ENCODE results near the gene YBX2.

Gene YBX2

DNA sequence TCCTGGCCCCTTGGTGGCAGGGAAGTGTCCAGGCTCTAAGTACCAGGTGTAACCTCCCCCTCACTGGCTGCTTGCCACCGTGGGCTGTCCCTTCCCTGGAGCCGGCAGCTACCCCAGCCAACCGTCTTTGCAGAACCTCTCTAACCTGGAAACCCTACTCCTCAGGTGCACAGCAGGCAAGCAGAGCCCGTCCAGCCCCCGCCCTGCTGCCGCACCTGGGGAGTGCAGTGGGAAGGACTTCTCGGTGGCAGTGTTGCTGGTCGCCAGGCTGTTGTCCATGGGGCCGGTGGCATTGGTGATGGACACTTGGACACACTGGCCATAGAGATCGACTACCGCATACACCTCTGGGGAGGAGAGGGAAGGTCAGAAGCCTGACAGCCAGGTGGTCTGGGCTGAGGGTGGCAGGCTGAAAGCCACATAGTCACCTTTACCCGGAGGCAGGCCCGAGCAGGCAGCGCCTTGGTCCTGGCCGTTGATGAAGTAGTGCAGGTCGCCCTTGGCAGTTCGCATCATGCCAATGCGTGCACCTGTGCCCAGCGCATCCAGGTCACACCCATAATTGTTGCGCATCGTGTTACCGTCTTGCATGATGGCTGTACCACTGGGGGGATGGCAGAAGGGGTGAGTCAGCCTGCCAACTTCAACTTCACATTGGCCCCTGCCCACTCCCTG, 28.2 kb upstream of the YBX2 start:
- no peak for DNase-seq

GRCh38 chr17:7321466-7321865, 27.0 kb upstream of the YBX2 start:
- no peak for DNase-seq

GRCh38 chr17:7318121-7318860, 23.9 kb upstream of the YBX2 start:
- no peak for DNase-seq

DNA sequence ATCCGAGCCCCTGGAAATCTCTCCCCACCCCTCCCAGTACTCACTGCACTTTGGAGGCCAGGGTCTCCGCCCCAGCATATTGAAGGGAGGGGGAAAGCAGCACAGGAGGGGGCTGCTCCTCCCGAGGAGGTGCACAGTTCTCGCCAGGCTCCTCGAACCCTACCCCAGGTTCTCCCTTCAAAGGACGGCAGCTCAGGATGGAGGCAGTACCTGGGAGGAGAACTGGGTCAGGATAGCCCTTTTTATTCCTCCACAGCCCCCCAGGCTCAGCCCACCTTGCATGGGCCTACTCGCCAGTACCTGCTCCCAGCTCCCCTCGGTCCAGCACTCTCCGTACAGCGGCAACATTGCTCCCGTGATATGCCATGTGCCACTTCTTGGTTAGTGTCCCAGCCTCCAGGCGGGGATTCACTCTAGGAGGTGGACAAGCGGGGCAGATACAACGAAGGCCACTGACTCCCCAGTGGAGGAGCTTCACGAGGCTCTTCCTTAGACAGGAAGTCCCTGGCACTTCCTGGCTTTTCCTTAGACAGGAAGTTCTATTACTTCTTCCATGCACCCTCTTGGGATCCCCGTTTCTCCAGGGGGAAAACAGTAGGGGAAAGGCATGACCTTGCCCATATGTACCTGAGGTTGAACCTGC, 22.8 kb upstream of the YBX2 start:
- DNase-seq, result no peak

GRCh38 chr17:7315570-7316235, 21.3 kb upstream of the YBX2 start:
- DNase-seq, result no peak

GRCh38 chr17:7314719-7315569, 20.5 kb upstream of the YBX2 start, which contains the start of gene GPS2:
TSS of gene GPS2 (minus strand) at chr17:7315360. CDS start at chr17:7315052, 308 bp downstream.
- DNase-seq, result peak; percentile 71

GRCh38 chr17:7313890-7314718, 19.7 kb upstream of the YBX2 start:
- no peak for DNase-seq

GRCh38 chr17:7313088-7313889, 18.9 kb upstream of the YBX2 start:
- DNase-seq, result no peak

DNA sequence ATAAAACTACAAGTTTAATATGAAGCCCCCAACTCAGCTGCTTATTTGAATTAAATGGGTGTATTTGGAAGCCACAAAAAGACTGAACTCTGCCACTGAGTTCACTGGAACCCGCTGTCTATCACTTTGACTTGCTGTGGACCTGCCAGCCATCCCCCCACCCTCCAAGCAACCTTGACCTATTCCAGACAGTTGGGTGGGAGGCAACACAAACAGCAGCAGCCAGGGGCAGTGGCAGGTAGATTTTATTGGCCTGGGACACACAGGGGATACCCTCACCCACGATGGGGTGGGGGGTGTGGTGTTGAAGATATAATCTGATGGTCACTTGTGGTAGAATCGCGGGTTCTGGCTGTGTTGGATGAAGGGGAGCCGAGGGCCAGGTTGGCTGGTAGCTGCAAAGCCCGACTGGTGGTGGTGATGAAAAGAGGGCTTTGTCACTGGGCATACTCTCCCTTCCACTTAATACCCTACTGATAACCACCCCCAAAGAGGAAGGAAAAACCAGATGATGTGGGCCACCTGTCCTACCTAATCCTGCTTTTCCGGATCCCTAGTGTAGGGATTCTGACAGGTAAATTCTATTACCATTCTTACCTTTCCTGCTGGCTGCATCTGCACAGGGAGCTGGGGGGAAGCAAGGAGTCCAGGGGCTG, 18.1 kb upstream of the YBX2 start:
- no peak for DNase-seq

- no peak for DNase-seq
These were observed 16.8 kb upstream of the YBX2 start for GRCh38 chr17:7311110-7311705.

DNA sequence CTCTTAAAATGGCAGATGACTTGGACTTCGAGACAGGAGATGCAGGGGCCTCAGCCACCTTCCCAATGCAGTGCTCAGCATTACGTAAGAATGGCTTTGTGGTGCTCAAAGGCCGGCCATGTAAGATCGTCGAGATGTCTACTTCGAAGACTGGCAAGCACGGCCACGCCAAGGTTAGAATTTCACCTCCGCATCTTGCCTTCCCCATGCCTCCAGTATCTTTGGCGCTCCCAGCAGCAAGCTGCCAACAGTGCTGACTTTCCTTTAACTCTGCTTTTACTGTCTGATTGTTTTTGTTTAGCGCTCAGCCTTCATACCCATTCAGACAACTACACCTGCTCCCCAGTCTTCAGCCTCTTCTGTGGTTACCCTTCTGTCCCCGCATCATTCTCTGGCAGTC, 15.2 kb upstream of the YBX2 start:
- DNase-seq, result no peak

- peak; percentile 33 for DNase-seq
These were observed 14.4 kb upstream of the YBX2 start for GRCh38 chr17:7308625-7309433.

DNA sequence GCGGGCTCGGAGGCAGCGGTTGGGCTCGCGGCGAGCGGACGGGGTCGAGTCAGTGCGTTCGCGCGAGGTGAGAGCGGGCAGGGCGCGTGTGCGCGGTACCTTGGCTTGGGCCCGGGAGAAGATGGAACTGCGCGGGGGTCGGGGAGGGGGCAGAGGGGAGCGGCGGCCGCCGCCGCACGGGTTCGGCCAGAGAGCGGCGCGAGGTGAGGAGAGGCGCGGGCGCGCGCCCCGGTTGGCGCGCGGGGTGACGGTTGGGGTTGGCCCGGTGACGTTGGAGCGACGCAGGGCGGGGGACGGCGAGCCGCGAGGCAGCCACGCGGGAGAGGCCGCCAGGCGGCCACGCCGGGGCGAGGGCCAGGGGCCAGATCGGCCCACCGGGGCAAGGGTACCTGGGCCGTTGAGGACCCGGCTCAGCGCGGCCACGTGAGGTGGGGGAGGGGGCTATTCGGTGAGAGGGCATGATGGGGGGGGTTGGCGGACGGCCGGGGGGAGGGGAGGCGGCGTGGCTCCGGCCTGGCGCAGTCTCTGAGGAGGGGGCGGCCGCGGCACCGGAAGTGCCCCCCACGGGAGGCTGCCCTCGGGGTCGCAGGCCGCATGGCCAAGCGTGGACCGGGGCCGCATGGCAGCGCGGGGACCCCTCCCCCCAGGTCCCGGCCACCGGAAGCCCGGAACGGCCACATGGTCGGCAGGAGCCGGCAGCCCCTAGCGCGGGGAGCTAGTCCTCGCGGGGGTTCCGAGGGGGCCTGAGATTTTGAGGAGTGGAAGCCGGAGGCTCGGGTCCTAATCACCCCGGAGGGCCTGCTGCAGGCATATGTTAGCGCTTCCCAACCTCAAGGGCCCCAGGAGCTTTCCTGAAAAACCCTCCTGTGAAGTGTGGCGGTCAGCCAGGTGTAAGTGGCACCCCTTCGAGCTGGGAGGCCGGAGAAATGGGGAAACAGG, 13.5 kb upstream of the YBX2 start:
- DNase-seq, result no peak

- DNase-seq, result peak; percentile 100
These were observed 12.7 kb upstream of the YBX2 start, which contains the start of gene EIF5A for GRCh38 chr17:7306911-7307685. TSS of gene EIF5A (plus strand) at chr17:7307628. CDS start at chr17:7309636, 2,008 bp downstream.

GRCh38 chr17:7304179-7304578, 9.7 kb upstream of the YBX2 start:
- no peak for DNase-seq

GRCh38 chr17:7296189-7296861, 1.9 kb upstream of the YBX2 start:
- peak; percentile 58 for DNase-seq

Measured in SHP77 treated with DMSO at 0.1 percent for 48 hours (cell line).